MM.1S (cell line): Measurements from ENCODE around the gene NCKAP5.

Experiments
- DNase-seq: peaks from one replicate; pipeline ENCODE4 v3.0.0-alpha.2; 2015
- H2AFZ ChIP-seq: fragments of 300-600 bp; sonication (generic); 2 replicates; pipeline ENCODE4 v1.6.0; 2016; ENCODE audit warnings: antibody characterized with exemption, low read length
- H3F3A ChIP-seq: fragments of 300-600 bp; sonication (generic); 2 replicates; pipeline ENCODE4 v1.6.1; 2016; ENCODE audit warnings: mild to moderate bottlenecking, antibody characterized with exemption, low read length, moderate library complexity, mixed read lengths; ENCODE audit not compliant: insufficient read depth
- H3K27ac ChIP-seq: fragments of 300-600 bp; sonication (generic); 2 replicates; pipeline ENCODE4 v1.5.1; 2016; ENCODE audit warnings: mild to moderate bottlenecking, low read length
- H3K27me3 ChIP-seq: fragments of 300-600 bp; sonication (generic); replicated peaks from 2 replicates; pipeline ENCODE4 v1.6.0; 2016; ENCODE audit warnings: low read length; ENCODE audit not compliant: insufficient read depth
- H3K36me3 ChIP-seq: fragments of 300-600 bp; sonication (generic); replicated peaks from 2 replicates; pipeline ENCODE4 v1.6.1; 2016; ENCODE audit warnings: mild to moderate bottlenecking, low read length, mixed read lengths; ENCODE audit not compliant: insufficient read depth
- H3K4me1 ChIP-seq: fragments of 300-600 bp; sonication (generic); 2 replicates; pipeline ENCODE4 v1.6.1; 2016; ENCODE audit warnings: low read length, mixed read lengths
- H3K4me2 ChIP-seq: fragments of 300-600 bp; sonication (generic); 2 replicates; pipeline ENCODE4 v1.6.0; 2016; ENCODE audit warnings: low read depth, low read length
- H3K4me3 ChIP-seq: fragments of 300-600 bp; sonication (generic); 2 replicates; pipeline ENCODE4 v1.5.1; 2016; ENCODE audit warnings: low read length, mixed read lengths
- H3K79me2 ChIP-seq: fragments of 300-600 bp; sonication (generic); 2 replicates; pipeline ENCODE4 v1.6.1; 2016; ENCODE audit warnings: mixed run types, low read length, mixed read lengths
- H3K9ac ChIP-seq: fragments of 300-600 bp; sonication (generic); 2 replicates; pipeline ENCODE4 v1.6.1; 2016; ENCODE audit warnings: low read length, mixed read lengths
- H3K9me2 ChIP-seq: fragments of 300-600 bp; sonication (generic); replicated peaks from 2 replicates; pipeline ENCODE4 v1.6.1; 2016; ENCODE audit warnings: mild to moderate bottlenecking, low read length, mixed read lengths; ENCODE audit not compliant: insufficient read depth
- H3K9me3 ChIP-seq: fragments of 300-600 bp; sonication (generic); replicated peaks from 2 replicates; pipeline ENCODE4 v1.6.1; 2016; ENCODE audit warnings: mild to moderate bottlenecking, low read length, mixed read lengths; ENCODE audit not compliant: insufficient read depth
- H4K20me1 ChIP-seq: fragments of 300-600 bp; sonication (generic); 2 replicates; pipeline ENCODE4 v1.6.1; 2016; ENCODE audit warnings: mild to moderate bottlenecking, low read length, moderate library complexity, mixed read lengths; ENCODE audit not compliant: insufficient read depth
- EZH2 ChIP-seq: fragments of 300-600 bp; sonication (generic); optimal IDR thresholded peaks from 2 replicates; pipeline ENCODE3; 2017; ENCODE audit warnings: low read depth, mild to moderate bottlenecking, antibody characterized with exemption, low read length, mixed read lengths
- EZH2phosphoT487 ChIP-seq: fragments of 300-600 bp; sonication (generic); IDR thresholded peaks from 2 replicates; pipeline ENCODE4 v1.6.1; 2018; ENCODE audit warnings: antibody characterized with exemption, low read length
- TF ChIP-seq, protein P1 (sequence below): fragments of 300-600 bp; sonication (generic); IDR thresholded peaks from 2 replicates; pipeline ENCODE4 v1.5.1; 2016; ENCODE audit warnings: antibody characterized with exemption, low read length, mixed read lengths

NCKAP5 gene

DNA sequence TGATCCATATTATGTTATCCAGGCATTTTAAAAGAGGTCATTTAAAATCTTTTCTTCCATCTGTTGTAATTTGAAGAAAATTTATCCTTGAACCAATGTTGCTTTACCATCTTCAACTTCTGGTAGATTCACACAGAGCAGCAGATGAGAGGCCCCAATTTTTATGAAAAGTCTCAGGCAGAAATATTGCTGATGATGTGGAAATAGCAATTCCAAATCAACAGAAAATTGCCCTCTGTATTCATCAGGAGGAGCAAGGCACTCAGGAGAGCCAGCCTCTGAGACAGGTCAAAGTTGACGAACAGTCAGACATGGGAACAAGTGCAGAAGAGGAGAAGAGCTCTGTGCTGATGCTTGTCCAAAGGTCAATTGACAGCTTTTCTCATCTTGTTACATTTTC is 444.9 kb downstream of the NCKAP5 start:
- no peak for TF ChIP-seq EZH2
- no peak for TF ChIP-seq EZH2phosphoT487
- Histone ChIP-seq H3K9ac (no peak overlapping the region), H3K36me3 (no peaks in the 10 kb centered on the region)

DNA sequence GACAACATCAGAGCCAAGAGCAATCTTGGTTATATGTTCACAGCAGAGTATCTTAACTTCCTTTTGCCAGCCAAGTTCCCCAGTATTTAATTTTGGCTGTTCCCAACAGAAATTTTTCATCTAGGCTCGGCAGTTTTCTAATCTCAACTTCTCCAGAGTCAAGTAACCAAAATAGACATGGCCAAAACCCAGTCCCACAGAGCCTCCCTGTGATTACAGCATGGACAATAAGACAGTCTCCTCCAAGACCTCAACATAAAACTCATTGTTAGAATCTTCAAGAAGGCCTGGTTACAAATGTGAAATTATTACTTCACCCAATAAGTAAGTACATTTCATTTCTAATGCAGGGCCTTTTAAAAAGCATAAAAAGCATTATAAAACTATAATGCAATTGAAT is 445.7 kb downstream of the NCKAP5 start:
- Histone ChIP-seq H3K27ac (no peak overlapping the region), H2AFZ (no peak overlapping the region), H4K20me1 (no peaks in the 10 kb centered on the region), H3K36me3 (no peaks in the 10 kb centered on the region), H3K4me1 (no peaks in the 10 kb centered on the region), H3K4me3 (no peak overlapping the region), H3F3A (no peaks in the 10 kb centered on the region), H3K79me2 (no peaks in the 10 kb centered on the region), H3K9ac (no peak overlapping the region), H3K9me2 (no peaks in the 10 kb centered on the region), H3K4me2 (no peak overlapping the region), H3K27me3 (no peaks in the 10 kb centered on the region), H3K9me3 (no peaks in the 10 kb centered on the region)
- no peak for DNase-seq
- no peak for TF ChIP-seq EZH2phosphoT487
- no peak for TF ChIP-seq EZH2
- TF ChIP-seq, protein P1, sequence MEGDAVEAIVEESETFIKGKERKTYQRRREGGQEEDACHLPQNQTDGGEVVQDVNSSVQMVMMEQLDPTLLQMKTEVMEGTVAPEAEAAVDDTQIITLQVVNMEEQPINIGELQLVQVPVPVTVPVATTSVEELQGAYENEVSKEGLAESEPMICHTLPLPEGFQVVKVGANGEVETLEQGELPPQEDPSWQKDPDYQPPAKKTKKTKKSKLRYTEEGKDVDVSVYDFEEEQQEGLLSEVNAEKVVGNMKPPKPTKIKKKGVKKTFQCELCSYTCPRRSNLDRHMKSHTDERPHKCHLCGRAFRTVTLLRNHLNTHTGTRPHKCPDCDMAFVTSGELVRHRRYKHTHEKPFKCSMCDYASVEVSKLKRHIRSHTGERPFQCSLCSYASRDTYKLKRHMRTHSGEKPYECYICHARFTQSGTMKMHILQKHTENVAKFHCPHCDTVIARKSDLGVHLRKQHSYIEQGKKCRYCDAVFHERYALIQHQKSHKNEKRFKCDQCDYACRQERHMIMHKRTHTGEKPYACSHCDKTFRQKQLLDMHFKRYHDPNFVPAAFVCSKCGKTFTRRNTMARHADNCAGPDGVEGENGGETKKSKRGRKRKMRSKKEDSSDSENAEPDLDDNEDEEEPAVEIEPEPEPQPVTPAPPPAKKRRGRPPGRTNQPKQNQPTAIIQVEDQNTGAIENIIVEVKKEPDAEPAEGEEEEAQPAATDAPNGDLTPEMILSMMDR: no peak

More for the DNA sequence above, 444.9 kb downstream of the NCKAP5 start:
- Histone ChIP-seq H3K4me2 (no peak overlapping the region), H4K20me1 (no peaks in the 10 kb centered on the region), H3K27me3 (no peaks in the 10 kb centered on the region), H3F3A (no peaks in the 10 kb centered on the region), H3K4me3 (no peak overlapping the region), H3K9me3 (no peaks in the 10 kb centered on the region), H3K79me2 (no peaks in the 10 kb centered on the region), H3K4me1 (no peaks in the 10 kb centered on the region), H3K9me2 (no peaks in the 10 kb centered on the region), H3K27ac (no peak overlapping the region), H2AFZ (no peak overlapping the region)
- DNase-seq: no peak

DNA sequence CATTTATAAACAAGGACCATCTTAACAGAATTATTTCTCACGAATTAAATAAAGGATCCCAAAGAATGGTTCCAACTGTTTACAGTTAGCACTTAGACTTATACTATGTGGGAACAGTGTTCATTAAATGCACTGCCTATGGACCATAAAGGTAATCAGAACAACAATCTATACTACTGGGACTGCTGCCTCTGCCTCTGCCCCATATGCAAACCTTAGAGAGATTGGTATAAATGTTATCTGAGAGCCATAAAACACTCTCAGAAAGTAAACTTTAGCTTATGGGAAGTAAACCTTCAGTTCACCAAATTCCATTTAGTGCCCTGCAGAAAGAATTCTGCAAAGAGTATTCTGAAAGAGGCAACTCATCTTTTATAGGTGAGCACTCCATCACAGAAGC is 448.0 kb downstream of the NCKAP5 start:
- Histone ChIP-seq H3K4me3 (no peak overlapping the region), H4K20me1 (no peaks in the 10 kb centered on the region), H3K4me2 (no peak overlapping the region), H2AFZ (no peak overlapping the region), H3K36me3 (no peaks in the 10 kb centered on the region), H3K79me2 (no peaks in the 10 kb centered on the region), H3K27me3 (no peaks in the 10 kb centered on the region), H3K27ac (no peak overlapping the region), H3K9me3 (no peaks in the 10 kb centered on the region), H3K9ac (no peak overlapping the region), H3K4me1 (no peaks in the 10 kb centered on the region), H3F3A (no peaks in the 10 kb centered on the region), H3K9me2 (no peaks in the 10 kb centered on the region)
- no peak for TF ChIP-seq EZH2
- TF ChIP-seq, protein P1: no peak
- no peak for TF ChIP-seq EZH2phosphoT487
- DNase-seq: no peak

DNA sequence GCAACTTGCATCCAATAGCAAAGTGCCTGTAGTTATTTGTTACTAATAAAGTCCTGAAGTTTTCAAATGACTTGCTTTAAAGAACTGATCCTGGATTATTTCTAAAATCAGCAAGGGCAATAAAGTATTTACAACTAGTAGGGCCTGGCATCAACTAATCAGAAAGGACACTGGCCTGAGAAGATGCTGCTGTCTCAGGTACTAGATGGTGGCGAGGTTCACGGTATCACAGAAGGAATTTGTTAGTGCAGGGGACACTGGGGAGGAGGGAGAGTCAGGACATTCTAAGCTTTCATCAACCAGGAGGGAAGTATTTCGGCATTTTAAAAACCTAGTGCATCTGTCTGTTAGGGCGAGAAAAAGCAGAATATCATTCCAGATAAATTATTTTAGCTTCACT is 458.1 kb downstream of the NCKAP5 start:
- H2AFZ ChIP-seq: no peak overlapping the region
- H3K4me1 ChIP-seq: no peaks in the 10 kb centered on the region
- no peaks in the 10 kb centered on the region for H3K79me2 ChIP-seq
- no peak overlapping the region for H3K4me3 ChIP-seq
- no peak for TF ChIP-seq EZH2
- TF ChIP-seq, protein P1: no peak
- TF ChIP-seq EZH2phosphoT487: no peak
- H3K9me3 ChIP-seq: no peaks in the 10 kb centered on the region
- no peak overlapping the region for H3K27ac ChIP-seq
- DNase-seq: no peak
- no peaks in the 10 kb centered on the region for H4K20me1 ChIP-seq
- no peaks in the 10 kb centered on the region for H3K27me3 ChIP-seq
- no peak overlapping the region for H3K9ac ChIP-seq
- no peaks in the 10 kb centered on the region for H3K36me3 ChIP-seq
- H3F3A ChIP-seq: no peaks in the 10 kb centered on the region
- H3K9me2 ChIP-seq: no peaks in the 10 kb centered on the region
- H3K4me2 ChIP-seq: no peak overlapping the region
